ENCODE data around the gene RAB27A.

Gene RAB27A

DNA sequence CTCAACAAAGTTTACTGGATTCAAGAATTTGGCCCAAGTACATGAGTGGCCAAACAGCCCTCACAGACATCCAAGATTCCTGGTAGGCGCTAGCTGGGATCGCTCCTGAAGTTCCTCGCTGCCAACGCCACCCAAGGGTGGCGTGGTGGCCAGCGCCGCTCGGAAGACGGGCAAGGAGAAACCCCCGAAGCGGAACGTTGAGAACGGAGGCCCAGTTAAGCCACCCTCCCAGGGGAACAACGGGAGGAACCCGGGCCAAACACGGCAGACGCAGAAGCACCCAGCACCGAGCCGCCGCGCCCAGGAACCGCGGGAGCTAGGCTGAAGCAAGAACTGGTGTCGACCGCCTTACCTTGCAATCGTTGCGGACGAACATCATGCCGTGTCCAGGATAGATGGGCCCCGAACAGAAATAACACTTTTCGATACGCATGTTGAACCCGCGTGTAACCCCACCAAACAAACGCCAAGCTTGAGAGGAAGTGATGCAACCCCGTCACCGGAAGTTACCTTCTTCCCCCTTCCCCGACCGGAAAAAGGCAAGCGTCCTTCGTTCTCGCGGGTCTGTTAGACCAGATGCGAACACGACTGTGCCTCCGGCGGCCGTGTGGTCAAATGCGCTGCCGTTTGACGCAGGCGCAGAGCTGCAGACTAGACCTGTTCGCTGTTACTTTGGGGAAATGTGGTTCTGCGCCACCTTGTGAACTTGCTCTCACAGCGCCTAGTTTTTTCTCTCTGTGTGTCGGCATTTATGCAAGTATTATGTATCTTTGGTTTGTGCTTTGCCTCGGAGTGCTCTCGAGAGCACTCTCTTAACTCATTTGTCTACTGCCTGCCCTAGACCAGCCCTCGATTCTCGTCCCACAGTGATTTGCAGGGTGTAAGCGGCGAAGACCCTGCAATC is 92.9 kb downstream of the RAB27A start, which contains the start of gene RSL24D1 (continued):
- TF ChIP-seq ZNF791 (tag by site-specific recombination; IDR thresholded peaks at IDR 0.05) (no peak), KLF10 (tag by site-specific recombination; IDR thresholded peaks at IDR 0.05) (no peak), ZNF596 (tag by site-specific recombination; IDR thresholded peaks at IDR 0.05) (no peak), BCL11B (tag by site-specific recombination; IDR thresholded peaks at IDR 0.05; ENCODE audit: low read depth) (no peak), ZNF707 (tag by site-specific recombination; IDR thresholded peaks at IDR 0.05) (no peak), ZSCAN30 (tag by site-specific recombination; IDR thresholded peaks at IDR 0.05) (no peak), ZNF544 (tag by site-specific recombination; IDR thresholded peaks at IDR 0.05) (no peak), ZBTB1 (tag by site-specific recombination; IDR thresholded peaks at IDR 0.05) (0 out of 2 replicates have a peak, but pooled peaks have one; percentile 27), ZNF521 (tag by site-specific recombination; IDR thresholded peaks at IDR 0.05) (no peak), ZNF132 (tag by site-specific recombination; IDR thresholded peaks at IDR 0.05; ENCODE audit: borderline replicate concordance) (no peak), HOXC10 (CRISPR knock-in tag; IDR thresholded peaks at IDR 0.05) (no peak), ZNF146 (tag by site-specific recombination; IDR thresholded peaks at IDR 0.05) (no peak), ZNF514 (tag by site-specific recombination; IDR thresholded peaks at IDR 0.05) (no peak), ZNF366 (tag by site-specific recombination; conservative IDR thresholded peaks at IDR 0.05) (peak; percentile 52), PRDM1 (tag by site-specific recombination; IDR thresholded peaks at IDR 0.05) (no peak), ZNF555 (tag by site-specific recombination; conservative IDR thresholded peaks at IDR 0.05) (no peak), SP2 (tag by site-specific recombination; IDR thresholded peaks at IDR 0.05) (peak; percentile 75), ZNF24 (tag by site-specific recombination; IDR thresholded peaks at IDR 0.05) (no peak), ZNF155 (tag by site-specific recombination; IDR thresholded peaks at IDR 0.05) (no peak), ZNF571 (tag by site-specific recombination; IDR thresholded peaks at IDR 0.05) (no peak), ZNF423 (tag by site-specific recombination; IDR thresholded peaks at IDR 0.05) (peak; percentile 86), SP7 (tag by site-specific recombination; IDR thresholded peaks at IDR 0.05) (peak; percentile 46; the same call in 1 of the 2 replicates), ZNF426 (tag by site-specific recombination; IDR thresholded peaks at IDR 0.05) (no peak)
- TF ChIP-seq, protein P1, sequence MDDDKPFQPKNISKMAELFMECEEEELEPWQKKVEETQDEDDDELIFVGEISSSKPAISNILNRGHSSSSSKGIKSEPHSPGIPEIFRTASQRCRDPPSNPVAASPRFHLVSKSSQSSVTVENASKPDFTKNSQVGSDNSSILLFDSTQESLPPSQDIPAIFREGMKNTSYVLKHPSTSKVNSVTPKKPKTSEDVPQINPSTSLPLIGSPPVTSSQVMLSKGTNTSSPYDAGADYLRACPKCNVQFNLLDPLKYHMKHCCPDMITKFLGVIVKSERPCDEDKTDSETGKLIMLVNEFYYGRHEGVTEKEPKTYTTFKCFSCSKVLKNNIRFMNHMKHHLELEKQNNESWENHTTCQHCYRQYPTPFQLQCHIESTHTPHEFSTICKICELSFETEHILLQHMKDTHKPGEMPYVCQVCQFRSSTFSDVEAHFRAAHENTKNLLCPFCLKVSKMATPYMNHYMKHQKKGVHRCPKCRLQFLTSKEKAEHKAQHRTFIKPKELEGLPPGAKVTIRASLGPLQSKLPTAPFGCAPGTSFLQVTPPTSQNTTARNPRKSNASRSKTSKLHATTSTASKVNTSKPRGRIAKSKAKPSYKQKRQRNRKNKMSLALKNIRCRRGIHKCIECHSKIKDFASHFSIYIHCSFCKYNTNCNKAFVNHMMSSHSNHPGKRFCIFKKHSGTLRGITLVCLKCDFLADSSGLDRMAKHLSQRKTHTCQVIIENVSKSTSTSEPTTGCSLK (tag by site-specific recombination; IDR thresholded peaks at IDR 0.05): no peak
- TF ChIP-seq, protein P2, sequence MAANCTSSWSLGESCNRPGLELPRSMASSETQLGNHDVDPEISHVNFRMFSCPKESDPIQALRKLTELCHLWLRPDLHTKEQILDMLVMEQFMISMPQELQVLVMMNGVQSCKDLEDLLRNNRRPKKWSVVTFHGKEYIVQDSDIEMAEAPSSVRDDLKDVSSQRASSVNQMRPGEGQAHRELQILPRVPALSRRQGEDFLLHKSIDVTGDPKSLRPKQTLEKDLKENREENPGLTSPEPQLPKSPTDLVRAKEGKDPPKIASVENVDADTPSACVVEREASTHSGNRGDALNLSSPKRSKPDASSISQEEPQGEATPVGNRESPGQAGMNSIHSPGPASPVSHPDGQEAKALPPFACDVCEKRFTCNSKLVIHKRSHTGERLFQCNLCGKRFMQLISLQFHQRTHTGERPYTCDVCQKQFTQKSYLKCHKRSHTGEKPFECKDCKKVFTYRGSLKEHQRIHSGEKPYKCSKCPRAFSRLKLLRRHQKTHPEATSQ (tag by site-specific recombination; IDR thresholded peaks at IDR 0.05): no peak
- TF ChIP-seq, protein P3, sequence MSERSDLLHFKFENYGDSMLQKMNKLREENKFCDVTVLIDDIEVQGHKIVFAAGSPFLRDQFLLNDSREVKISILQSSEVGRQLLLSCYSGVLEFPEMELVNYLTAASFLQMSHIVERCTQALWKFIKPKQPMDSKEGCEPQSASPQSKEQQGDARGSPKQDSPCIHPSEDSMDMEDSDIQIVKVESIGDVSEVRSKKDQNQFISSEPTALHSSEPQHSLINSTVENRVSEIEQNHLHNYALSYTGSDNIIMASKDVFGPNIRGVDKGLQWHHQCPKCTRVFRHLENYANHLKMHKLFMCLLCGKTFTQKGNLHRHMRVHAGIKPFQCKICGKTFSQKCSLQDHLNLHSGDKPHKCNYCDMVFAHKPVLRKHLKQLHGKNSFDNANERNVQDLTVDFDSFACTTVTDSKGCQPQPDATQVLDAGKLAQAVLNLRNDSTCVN (tag by site-specific recombination; optimal IDR thresholded peaks at IDR 0.05): peak; percentile 27
- TF ChIP-seq, protein P4, sequence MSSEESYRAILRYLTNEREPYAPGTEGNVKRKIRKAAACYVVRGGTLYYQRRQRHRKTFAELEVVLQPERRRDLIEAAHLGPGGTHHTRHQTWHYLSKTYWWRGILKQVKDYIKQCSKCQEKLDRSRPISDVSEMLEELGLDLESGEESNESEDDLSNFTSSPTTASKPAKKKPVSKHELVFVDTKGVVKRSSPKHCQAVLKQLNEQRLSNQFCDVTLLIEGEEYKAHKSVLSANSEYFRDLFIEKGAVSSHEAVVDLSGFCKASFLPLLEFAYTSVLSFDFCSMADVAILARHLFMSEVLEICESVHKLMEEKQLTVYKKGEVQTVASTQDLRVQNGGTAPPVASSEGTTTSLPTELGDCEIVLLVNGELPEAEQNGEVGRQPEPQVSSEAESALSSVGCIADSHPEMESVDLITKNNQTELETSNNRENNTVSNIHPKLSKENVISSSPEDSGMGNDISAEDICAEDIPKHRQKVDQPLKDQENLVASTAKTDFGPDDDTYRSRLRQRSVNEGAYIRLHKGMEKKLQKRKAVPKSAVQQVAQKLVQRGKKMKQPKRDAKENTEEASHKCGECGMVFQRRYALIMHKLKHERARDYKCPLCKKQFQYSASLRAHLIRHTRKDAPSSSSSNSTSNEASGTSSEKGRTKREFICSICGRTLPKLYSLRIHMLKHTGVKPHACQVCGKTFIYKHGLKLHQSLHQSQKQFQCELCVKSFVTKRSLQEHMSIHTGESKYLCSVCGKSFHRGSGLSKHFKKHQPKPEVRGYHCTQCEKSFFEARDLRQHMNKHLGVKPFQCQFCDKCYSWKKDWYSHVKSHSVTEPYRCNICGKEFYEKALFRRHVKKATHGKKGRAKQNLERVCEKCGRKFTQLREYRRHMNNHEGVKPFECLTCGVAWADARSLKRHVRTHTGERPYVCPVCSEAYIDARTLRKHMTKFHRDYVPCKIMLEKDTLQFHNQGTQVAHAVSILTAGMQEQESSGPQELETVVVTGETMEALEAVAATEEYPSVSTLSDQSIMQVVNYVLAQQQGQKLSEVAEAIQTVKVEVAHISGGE (tag by site-specific recombination; conservative IDR thresholded peaks at IDR 0.05; ENCODE audit: low read depth): peak; percentile 96
- TF ChIP-seq, protein P5, sequence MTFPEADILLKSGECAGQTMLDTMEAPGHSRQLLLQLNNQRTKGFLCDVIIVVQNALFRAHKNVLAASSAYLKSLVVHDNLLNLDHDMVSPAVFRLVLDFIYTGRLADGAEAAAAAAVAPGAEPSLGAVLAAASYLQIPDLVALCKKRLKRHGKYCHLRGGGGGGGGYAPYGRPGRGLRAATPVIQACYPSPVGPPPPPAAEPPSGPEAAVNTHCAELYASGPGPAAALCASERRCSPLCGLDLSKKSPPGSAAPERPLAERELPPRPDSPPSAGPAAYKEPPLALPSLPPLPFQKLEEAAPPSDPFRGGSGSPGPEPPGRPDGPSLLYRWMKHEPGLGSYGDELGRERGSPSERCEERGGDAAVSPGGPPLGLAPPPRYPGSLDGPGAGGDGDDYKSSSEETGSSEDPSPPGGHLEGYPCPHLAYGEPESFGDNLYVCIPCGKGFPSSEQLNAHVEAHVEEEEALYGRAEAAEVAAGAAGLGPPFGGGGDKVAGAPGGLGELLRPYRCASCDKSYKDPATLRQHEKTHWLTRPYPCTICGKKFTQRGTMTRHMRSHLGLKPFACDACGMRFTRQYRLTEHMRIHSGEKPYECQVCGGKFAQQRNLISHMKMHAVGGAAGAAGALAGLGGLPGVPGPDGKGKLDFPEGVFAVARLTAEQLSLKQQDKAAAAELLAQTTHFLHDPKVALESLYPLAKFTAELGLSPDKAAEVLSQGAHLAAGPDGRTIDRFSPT (tag by site-specific recombination; IDR thresholded peaks at IDR 0.05): no peak
